Tibial nerve (tissue), 4 donors: ENCODE results near the gene PIEZO2.

Experiments used
- EP300 ChIP-seq, 2 donors: sonication (generic); formaldehyde crosslinking; IDR thresholded peaks; one replicate each; pipeline ENCODE4 v1.6.1; 2017; ENCODE audit warnings: antibody characterized with exemption in 2 of 2, mild to moderate bottlenecking in 1 of 2
- POLR2A ChIP-seq, 2 donors: fragments of 450-650 bp; IDR thresholded peaks; one replicate each; pipeline ENCODE4 v1.6.1; 2017; ENCODE audit warnings: antibody characterized with exemption in 2 of 2, mild to moderate bottlenecking in 2 of 2, moderate library complexity in 2 of 2
- TF ChIP-seq, protein P1 (sequence below), 5 experiments: fragments of 200-600 bp in 3 of 5; fragments of 450-650 bp in 2 of 5; sonication (generic) in 3 of 5; IDR thresholded peaks; one replicate each; pipeline ENCODE4 v1.5.1; 2016 to 2019; ENCODE audit warnings: antibody characterized with exemption in 5 of 5, mild to moderate bottlenecking in 3 of 5, moderate library complexity in 2 of 5

DNA sequence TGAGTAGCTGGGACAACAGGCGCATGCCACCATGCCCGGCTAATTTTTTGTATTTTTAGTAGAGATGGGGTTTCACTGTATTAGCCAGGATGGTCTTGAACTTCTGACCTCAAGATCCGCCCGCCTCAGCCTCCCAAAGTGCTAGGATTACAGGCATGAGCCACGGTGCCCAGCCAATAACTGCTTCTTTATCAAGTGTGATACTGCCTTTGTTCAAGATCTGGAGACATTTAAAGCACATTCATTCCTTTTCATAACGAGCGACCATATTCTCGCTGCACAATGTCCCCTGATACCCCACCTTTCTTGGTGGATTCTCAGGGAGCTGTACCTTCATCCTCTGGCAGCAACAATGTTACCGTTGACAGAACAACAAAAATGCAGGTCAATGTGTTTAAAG, 75.4 kb downstream of the PIEZO2 start:
- TF ChIP-seq, protein P1, sequence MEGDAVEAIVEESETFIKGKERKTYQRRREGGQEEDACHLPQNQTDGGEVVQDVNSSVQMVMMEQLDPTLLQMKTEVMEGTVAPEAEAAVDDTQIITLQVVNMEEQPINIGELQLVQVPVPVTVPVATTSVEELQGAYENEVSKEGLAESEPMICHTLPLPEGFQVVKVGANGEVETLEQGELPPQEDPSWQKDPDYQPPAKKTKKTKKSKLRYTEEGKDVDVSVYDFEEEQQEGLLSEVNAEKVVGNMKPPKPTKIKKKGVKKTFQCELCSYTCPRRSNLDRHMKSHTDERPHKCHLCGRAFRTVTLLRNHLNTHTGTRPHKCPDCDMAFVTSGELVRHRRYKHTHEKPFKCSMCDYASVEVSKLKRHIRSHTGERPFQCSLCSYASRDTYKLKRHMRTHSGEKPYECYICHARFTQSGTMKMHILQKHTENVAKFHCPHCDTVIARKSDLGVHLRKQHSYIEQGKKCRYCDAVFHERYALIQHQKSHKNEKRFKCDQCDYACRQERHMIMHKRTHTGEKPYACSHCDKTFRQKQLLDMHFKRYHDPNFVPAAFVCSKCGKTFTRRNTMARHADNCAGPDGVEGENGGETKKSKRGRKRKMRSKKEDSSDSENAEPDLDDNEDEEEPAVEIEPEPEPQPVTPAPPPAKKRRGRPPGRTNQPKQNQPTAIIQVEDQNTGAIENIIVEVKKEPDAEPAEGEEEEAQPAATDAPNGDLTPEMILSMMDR (IDR thresholded peaks at IDR 0.05), result no peak
- no peak for TF ChIP-seq POLR2A (IDR thresholded peaks at IDR 0.05)
- no peak for TF ChIP-seq EP300 (IDR thresholded peaks at IDR 0.05)
